ENCODE measurements around the gene NBEA.

DNA sequence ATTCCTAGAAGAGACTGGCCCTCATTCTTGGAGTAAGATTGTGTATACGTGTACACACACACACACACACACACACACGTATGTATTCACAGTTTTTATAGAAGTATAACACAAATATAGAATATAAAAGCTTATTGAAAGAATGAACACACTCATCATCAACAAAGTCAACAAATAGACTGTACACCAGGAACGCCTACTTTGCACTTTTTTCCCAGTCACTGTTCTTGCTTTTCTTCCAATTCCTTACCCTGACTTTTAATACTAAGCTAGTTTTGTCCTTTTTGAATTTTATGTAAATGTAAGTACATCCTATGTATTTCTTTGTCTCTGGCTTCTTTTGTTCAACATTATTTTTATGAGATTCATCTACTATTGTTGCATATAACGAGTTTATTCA lies 269.9 kb downstream of the NBEA start:
- TF ChIP-seq, protein P1, sequence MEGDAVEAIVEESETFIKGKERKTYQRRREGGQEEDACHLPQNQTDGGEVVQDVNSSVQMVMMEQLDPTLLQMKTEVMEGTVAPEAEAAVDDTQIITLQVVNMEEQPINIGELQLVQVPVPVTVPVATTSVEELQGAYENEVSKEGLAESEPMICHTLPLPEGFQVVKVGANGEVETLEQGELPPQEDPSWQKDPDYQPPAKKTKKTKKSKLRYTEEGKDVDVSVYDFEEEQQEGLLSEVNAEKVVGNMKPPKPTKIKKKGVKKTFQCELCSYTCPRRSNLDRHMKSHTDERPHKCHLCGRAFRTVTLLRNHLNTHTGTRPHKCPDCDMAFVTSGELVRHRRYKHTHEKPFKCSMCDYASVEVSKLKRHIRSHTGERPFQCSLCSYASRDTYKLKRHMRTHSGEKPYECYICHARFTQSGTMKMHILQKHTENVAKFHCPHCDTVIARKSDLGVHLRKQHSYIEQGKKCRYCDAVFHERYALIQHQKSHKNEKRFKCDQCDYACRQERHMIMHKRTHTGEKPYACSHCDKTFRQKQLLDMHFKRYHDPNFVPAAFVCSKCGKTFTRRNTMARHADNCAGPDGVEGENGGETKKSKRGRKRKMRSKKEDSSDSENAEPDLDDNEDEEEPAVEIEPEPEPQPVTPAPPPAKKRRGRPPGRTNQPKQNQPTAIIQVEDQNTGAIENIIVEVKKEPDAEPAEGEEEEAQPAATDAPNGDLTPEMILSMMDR (conservative IDR thresholded peaks at IDR 0.05): no peak
- TF ChIP-seq ZFX (IDR thresholded peaks at IDR 0.05): no peak
